GM10266 (cell line): ENCODE data around the gene CD163L1.

Source experiments
- DNase-seq: peaks from one replicate; pipeline ENCODE4 v3.0.0; 2012; ENCODE audit errors: extremely low spot score
- CTCF ChIP-seq: IDR thresholded peaks from 2 replicates; pipeline ENCODE4 v1.5.1; 2012; ENCODE audit warnings: mild to moderate bottlenecking, low read depth; ENCODE audit not compliant: control insufficient read depth, insufficient read depth; ENCODE audit errors: missing control alignments

Gene CD163L1

GRCh38 chr12:7404275-7404674 is 39.7 kb downstream of the CD163L1 start:
- TF ChIP-seq CTCF: no peak

GRCh38 chr12:7403466-7403865 is 40.5 kb downstream of the CD163L1 start:
- no peak for DNase-seq
- TF ChIP-seq CTCF: no peak

More at GRCh38 chr12:7404275-7404674, 39.7 kb downstream of the CD163L1 start:
- DNase-seq: no peak

- no peak for DNase-seq
- TF ChIP-seq CTCF: no peak
Measured at GRCh38 chr12:7399089-7399488, 44.9 kb downstream of the CD163L1 start.

DNA sequence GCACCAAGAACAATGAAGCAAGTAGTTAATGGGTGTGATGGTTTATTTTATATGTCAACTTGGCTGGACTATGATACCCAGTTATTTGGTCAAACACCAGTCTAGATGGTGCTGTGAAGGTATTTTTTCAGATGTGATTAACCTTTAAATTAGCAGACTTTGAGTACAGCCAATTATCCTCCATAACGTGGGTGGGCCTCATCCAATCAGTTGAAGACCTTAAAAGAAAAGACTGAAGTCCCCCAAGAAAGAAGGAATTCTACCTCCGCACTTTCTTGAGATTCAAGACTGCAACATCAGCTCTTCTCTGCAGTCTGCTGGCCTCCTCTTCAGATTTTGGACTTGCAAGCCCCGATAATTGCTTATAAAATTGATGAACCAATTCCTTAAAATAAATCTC is 47.5 kb downstream of the CD163L1 start:
- no peak for TF ChIP-seq CTCF
- no peak for DNase-seq

DNA sequence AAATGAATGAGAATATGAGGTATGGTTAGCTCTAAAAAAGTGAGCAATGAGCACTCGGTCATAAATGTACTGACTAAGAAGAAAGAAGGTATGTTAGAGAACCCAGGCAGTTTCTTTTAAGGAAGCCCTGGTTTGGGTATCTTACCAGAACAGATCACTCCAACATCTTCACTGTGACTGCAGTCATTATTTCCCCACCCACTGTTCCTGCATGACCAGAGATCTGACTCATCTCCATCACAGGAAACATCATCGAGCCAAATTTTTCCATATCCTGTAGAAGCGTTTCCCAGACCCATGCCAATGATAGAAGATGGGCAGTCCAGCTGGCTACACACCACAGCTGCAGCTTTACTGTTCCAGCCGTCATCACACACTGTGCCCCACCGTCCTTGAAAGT is 48.0 kb downstream of the CD163L1 start:
- no peak for DNase-seq

DNA sequence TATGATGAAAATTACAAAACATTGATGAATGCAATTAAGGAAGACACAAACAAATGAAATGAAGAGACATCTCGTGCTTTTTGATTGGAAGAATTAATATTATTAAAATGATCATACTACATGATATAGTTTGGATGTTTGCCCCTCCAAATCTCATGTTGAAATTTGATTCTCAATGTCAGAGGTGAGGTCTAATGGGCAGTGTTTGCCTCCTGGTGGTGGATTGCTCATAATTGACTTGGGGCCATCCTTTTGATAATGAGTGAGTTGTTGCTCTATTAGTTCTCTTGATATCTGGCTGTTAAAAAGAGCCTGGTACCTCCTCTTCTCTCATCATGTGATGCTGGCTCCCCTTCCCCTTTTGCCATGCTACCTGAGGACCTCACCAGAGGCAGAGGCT is 56.7 kb downstream of the CD163L1 start:
- no peak for TF ChIP-seq CTCF
- DNase-seq: no peak

More for the DNA sequence above, 48.0 kb downstream of the CD163L1 start:
- no peak for TF ChIP-seq CTCF

DNA sequence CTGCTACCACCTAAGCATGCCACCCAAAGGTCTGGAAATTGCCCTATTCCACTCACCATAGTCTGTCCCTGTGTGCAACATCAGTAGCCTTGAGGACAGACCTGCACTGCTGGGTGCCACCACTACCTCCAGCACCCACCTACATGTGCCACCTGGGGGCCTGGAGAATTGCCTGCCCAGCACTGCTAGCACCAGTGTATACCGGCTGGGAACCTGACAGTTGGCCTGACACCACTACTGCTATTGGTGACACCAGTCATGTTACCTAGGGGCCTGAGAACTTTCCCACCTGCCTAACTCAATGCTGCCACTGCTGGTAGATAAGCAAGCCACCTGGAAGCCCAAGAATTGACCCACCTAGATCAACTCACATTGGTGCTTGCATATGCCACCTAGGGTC is 60.8 kb downstream of the CD163L1 start:
- DNase-seq: no peak
- no peak for TF ChIP-seq CTCF
